DOHH2 (cell line): Measurements from ENCODE around the gene CCDC177.

Experiments
- EZH2phosphoT487 ChIP-seq: fragments of 200-600 bp; sonication (generic); IDR thresholded peaks from 2 replicates; pipeline ENCODE4 v1.6.1; 2017; ENCODE audit warnings: borderline replicate concordance, mild to moderate bottlenecking, antibody characterized with exemption, low read length, moderate library complexity, mixed read lengths
- TF ChIP-seq, protein P1 (sequence below): fragments of 200-600 bp; sonication (generic); IDR thresholded peaks from one replicate; pipeline ENCODE4 v1.5.1; 2014; ENCODE audit warnings: antibody characterized with exemption, mild to moderate bottlenecking, low read depth, low read length; ENCODE audit not compliant: poor library complexity, severe bottlenecking

DNA sequence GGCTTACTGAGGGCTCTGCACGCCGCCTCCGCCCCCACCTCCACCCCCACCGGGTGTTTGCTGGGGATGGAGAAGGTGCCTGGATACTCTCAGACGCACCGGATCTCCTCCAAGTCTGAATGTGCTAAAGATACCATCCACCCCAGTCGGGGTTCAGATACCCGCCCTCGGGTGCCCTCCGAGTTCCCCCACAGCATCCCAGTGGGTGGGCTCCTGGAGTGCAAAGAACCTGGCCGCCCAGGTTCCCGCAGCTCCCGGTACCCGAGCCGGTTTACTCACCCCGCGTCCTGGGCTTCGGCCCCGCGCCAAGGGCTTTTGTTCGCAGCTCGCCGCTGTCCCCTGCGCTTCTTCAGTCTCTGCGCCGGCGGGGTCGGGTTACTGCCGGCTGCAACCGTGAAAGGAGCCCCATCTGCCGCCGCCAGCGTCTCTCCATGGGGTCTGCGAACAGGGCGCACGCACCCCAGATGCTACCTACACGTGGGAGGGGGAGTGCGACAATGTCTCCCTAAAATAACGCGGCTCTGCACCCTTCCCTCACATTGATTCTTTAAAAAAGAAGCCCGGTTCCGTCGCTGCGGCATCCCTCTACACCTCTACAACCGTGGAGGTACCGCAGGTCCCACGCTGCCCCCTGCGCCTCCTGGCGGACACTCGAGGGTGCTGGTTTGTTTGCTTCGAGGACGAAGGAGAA is at the start of gene CCDC177:
- TF ChIP-seq, protein P1, sequence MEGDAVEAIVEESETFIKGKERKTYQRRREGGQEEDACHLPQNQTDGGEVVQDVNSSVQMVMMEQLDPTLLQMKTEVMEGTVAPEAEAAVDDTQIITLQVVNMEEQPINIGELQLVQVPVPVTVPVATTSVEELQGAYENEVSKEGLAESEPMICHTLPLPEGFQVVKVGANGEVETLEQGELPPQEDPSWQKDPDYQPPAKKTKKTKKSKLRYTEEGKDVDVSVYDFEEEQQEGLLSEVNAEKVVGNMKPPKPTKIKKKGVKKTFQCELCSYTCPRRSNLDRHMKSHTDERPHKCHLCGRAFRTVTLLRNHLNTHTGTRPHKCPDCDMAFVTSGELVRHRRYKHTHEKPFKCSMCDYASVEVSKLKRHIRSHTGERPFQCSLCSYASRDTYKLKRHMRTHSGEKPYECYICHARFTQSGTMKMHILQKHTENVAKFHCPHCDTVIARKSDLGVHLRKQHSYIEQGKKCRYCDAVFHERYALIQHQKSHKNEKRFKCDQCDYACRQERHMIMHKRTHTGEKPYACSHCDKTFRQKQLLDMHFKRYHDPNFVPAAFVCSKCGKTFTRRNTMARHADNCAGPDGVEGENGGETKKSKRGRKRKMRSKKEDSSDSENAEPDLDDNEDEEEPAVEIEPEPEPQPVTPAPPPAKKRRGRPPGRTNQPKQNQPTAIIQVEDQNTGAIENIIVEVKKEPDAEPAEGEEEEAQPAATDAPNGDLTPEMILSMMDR: peak; percentile 72
- TF ChIP-seq EZH2phosphoT487: peak; percentile 85; the same call in 1 of the 2 replicates
